NT2/D1 (cell line): ENCODE results near the gene NOP56.

Experiments used
- DNase-seq: peaks from one replicate; pipeline ENCODE4 v3.0.0-alpha.2; 2011; ENCODE audit warnings: low read depth, low spot score
- H3K27me3 ChIP-seq: 2 replicates; pipeline ENCODE4 v1.6.0; 2011; ENCODE audit warnings: mild to moderate bottlenecking; ENCODE audit not compliant: insufficient read length, insufficient read depth
- H3K36me3 ChIP-seq: 2 replicates; pipeline ENCODE4 v1.6.1; 2011; ENCODE audit warnings: mild to moderate bottlenecking, low read length, mixed read lengths; ENCODE audit not compliant: insufficient read depth, insufficient read length
- H3K4me1 ChIP-seq: 2 replicates; pipeline ENCODE4 v1.5.1; 2011; ENCODE audit not compliant: insufficient read depth, insufficient read length
- H3K4me3 ChIP-seq: 2 replicates; pipeline ENCODE4 v1.5.1; 2011; ENCODE audit warnings: low read depth; ENCODE audit not compliant: insufficient read length
- H3K9ac ChIP-seq: 2 replicates; pipeline ENCODE4 v1.6.0; 2011; ENCODE audit warnings: low read depth; ENCODE audit not compliant: insufficient read length
- H3K9me3 ChIP-seq: 2 replicates; pipeline ENCODE4 v1.5.1; 2011; ENCODE audit warnings: mild to moderate bottlenecking, low read length; ENCODE audit not compliant: insufficient read depth
- SUZ12 ChIP-seq: IDR thresholded peaks from 2 replicates; pipeline ENCODE4 v1.6.1; 2011; ENCODE audit not compliant: insufficient read length, insufficient read depth; ENCODE audit errors: extremely low read depth
- YY1 ChIP-seq: IDR thresholded peaks from 2 replicates; pipeline ENCODE4 v1.6.1; 2011; ENCODE audit not compliant: insufficient read length, insufficient read depth
- ZNF274 ChIP-seq: IDR thresholded peaks from 2 replicates; pipeline ENCODE4 v1.6.1; 2011; ENCODE audit warnings: mild to moderate bottlenecking, low read depth, low read length

NOP56 gene

DNA sequence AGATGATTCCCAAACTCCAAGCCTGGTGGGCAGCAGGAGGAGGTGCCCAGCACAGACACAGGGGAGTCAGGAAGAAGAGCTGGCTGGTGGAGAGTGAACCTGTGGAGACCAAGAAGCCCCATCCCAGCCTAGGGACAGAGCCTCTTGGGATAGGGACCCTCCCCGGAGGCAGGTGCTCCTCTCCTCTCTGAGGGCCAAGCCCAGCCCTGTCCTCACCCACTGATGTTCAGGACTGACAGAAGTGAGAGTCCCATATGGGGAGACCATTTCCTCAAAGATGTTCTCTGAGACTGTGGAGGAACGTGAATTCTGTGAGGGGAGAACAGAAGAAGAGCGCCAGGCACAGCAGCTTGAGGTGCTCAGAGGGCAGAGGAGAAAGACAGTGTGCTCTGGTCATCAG, 37.8 kb downstream of the NOP56 start:
- Histone ChIP-seq H3K36me3 (no peaks in the 10 kb centered on the region), H3K4me1 (peaks cover 15% of the 10 kb centered on the region), H3K4me3 (no peak overlapping the region), H3K27me3 (peaks cover 53% of the 10 kb centered on the region), H3K9ac (no peak overlapping the region), H3K9me3 (no peaks in the 10 kb centered on the region)
- no peak for TF ChIP-seq YY1
- no peak for TF ChIP-seq SUZ12
- no peak for TF ChIP-seq ZNF274
- DNase-seq = no peak

DNA sequence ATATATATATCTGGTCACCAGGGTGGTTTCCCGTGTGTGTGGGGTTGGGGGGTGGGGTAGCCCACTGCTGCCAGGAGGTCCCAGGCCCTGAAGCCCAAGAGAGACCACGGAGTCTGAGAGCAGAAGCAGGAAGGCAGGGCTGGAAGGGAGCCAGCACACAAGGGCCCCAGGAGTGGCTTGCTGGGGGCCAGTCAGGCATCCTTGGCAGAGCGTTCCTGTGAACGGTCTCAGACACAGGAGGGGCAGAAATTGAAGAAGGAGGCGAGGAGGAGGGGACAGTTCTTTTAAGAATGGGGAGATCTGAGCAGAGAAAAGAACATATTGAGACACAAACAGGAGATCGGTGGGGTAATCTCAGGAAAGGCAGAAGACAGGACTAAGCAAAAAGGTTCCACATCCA, 38.3 kb downstream of the NOP56 start:
- no peak for DNase-seq
- peaks cover 54% of the 10 kb centered on the region for H3K27me3 ChIP-seq
- peaks cover 15% of the 10 kb centered on the region for H3K4me1 ChIP-seq
- no peaks in the 10 kb centered on the region for H3K36me3 ChIP-seq
- no peak overlapping the region for H3K4me3 ChIP-seq
- no peaks in the 10 kb centered on the region for H3K9me3 ChIP-seq
- H3K9ac ChIP-seq = no peak overlapping the region
- TF ChIP-seq SUZ12 (no peak), ZNF274 (no peak), YY1 (no peak)

DNA sequence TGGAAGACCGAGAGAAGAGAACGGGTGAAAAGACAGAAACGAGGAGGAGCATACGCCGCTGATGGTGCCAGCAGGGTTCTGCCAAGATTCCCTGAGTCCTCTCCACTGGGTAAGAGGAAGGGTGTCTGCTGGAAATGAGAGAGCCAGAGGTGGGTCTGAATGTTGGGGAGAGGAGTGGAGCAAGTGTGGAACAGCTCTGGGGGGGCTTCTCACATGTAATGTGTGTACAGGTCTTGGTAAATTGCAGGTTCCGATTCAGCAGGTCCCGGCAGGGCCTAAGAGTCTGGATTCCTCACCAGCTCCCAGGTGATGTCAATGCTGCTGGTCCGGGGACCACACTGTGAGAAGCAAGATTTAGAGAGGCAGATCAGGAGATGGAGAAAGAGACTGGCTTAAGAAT, 38.7 kb downstream of the NOP56 start:
- no peak for DNase-seq
- Histone ChIP-seq H3K9ac (no peak overlapping the region), H3K4me1 (peaks cover 15% of the 10 kb centered on the region), H3K27me3 (peaks cover 54% of the 10 kb centered on the region), H3K4me3 (no peak overlapping the region), H3K36me3 (no peaks in the 10 kb centered on the region), H3K9me3 (no peaks in the 10 kb centered on the region)
- TF ChIP-seq ZNF274 (no peak), YY1 (no peak), SUZ12 (no peak)

DNA sequence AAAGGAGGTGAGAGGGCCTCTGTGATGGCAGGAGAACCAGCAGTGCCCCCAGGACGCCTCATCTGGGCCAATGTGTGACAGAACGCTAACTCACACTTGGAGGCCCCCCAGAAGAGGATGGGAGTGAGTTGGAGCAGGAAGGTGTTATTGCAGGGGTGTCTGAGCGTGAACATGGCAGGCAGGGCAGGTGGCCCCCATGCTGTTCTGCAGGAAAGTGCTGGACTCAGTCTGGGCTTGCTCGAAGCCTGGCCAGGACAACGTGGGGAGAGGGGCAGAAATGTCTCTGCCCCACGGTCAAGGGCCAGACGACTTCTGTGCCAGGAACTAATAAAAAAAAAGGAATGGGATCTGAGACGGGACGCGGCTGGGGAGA, 39.2 kb downstream of the NOP56 start:
- Histone ChIP-seq H3K9ac (peak overlapping the region; percentile 74), H3K9me3 (no peaks in the 10 kb centered on the region), H3K4me1 (peaks cover 15% of the 10 kb centered on the region), H3K27me3 (peaks cover 54% of the 10 kb centered on the region), H3K36me3 (no peaks in the 10 kb centered on the region), H3K4me3 (no peak overlapping the region)
- DNase-seq = no peak
- TF ChIP-seq YY1 (no peak), ZNF274 (no peak), SUZ12 (no peak)

DNA sequence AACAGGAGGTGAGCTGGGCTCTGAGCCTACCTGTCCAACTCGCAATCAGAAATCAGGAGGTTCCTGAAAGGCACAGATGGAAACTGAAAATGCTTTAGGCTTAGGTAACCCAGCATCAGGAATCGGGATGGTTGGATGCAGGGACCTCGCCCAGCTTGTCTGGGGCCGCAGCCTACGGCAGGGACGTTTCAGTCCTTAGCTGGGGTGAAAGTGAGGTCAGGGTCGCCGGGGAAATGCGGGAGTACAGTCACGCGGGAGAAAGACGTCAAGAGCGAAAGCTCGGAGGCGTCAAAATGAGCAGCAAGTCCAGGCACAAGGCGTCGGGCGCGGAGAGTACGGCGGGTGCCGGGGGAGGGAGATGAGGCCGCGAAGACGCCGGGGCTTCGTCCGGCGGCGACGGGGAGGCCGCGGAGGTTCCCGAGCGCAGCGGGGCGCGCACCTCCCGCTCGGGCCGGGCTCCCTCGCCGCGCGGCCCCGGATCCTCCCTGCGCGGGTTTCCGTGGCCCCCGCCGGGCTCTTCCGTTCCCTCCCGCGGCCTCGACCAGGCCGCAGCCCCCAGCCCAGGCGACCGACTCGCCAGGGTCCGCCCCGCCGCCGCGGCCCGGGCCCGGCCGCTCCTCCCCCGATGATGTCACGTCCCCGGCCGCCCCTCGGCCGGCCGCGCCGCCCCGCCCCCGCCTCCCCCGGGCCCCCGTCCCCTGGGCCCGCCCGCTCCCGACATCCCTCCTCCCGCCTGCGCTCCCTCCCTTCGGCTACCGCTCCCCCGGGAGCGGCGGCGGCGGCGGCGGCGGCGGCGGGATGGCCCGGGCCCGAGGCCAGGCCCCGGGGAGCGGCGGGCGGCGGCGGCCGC, 39.8 kb downstream of the NOP56 start, which contains the start of gene EBF4:
TSS of gene EBF4 (plus strand) at position 745 of the 850 bp plus-strand sequence. CDS start 866 bp downstream, outside the sequence.
- H3K9ac ChIP-seq = peak within 1 kb of the TSS; percentile 74
- TF ChIP-seq ZNF274 (no peak), YY1 (no peak), SUZ12 (no peak)
- no peaks in the 10 kb centered on the region for H3K36me3 ChIP-seq
- H3K4me3 ChIP-seq = peak within 1 kb of the TSS; percentile 40
- no peak for DNase-seq
- peaks cover 15% of the 10 kb centered on the region for H3K4me1 ChIP-seq
- H3K9me3 ChIP-seq = no peaks in the 10 kb centered on the region
- peaks cover 54% of the 10 kb centered on the region for H3K27me3 ChIP-seq

DNA sequence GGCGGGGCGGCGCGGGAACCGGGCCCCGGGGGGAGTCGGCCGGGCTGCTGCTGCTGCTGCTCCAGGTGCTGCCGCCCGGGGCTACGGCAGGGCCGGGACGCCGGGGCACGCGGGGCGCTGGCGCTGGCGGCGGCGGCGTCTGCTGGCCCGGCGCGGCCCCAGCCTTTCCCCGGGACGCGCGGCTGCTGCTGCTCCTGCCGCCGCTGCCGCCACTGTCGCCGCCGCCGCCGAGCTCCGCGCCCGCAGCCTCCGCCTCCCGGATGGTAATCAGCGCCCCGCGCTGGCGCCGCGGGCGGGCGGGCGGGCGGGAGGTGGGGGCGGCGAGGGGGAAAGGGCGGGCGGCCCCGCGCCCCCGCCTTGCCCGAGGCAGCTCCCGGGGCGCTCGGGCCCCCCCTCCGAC, 40.5 kb downstream of the NOP56 start:
- no peak overlapping the region for H3K9ac ChIP-seq
- H3K4me1 ChIP-seq = peaks cover 13% of the 10 kb centered on the region
- no peaks in the 10 kb centered on the region for H3K9me3 ChIP-seq
- no peaks in the 10 kb centered on the region for H3K36me3 ChIP-seq
- DNase-seq = no peak
- TF ChIP-seq YY1 (no peak), SUZ12 (no peak), ZNF274 (no peak)
- H3K27me3 ChIP-seq = peaks cover 54% of the 10 kb centered on the region
- H3K4me3 ChIP-seq = no peak overlapping the region

DNA sequence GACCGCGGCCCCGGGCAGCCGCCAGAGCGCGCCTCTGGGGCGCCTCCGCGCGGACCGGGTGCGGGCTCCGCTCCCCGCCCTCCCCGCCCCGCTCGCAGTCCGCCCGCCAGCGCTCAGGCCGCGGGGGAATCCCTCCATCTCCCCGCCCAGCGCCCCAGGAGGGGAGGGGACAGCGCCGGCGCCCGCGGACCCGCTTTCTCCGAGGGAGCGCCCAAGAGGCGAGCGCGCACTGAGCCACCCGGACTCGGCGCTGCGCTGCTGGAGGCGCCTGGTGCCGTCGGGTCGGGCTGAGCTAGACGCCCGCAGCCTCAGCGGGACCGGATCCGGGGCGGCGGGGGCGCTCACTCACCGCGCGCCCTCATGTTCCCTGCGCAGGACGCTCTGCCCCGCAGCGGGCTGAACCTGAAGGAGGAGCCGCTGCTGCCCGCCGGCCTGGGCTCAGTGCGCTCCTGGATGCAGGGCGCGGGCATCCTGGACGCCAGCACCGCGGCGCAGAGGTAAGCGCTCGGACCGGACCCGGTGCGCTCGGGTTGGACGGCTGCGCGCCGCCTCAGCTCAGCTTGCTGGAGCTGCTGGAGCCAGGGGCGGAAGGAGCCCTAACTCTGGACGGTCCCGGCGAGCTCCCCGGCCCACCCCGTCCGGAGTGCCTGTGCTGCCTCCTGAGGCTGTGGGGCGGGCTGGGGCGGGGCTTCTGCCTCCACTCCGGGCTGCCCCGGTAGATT, 41.0 kb downstream of the NOP56 start:
- peaks cover 16% of the 10 kb centered on the region for H3K4me1 ChIP-seq
- no peak for DNase-seq
- H3K9ac ChIP-seq = peak overlapping the region; percentile 56

More for the DNA sequence above, 41.0 kb downstream of the NOP56 start:
- peak overlapping the region; percentile 40 for H3K4me3 ChIP-seq
- H3K27me3 ChIP-seq = peaks cover 54% of the 10 kb centered on the region
- H3K36me3 ChIP-seq = no peaks in the 10 kb centered on the region
- TF ChIP-seq SUZ12 (no peak), ZNF274 (no peak), YY1 (no peak)
- H3K9me3 ChIP-seq = no peaks in the 10 kb centered on the region
